ENCODE results near the gene SRBD1.

Gene SRBD1

DNA sequence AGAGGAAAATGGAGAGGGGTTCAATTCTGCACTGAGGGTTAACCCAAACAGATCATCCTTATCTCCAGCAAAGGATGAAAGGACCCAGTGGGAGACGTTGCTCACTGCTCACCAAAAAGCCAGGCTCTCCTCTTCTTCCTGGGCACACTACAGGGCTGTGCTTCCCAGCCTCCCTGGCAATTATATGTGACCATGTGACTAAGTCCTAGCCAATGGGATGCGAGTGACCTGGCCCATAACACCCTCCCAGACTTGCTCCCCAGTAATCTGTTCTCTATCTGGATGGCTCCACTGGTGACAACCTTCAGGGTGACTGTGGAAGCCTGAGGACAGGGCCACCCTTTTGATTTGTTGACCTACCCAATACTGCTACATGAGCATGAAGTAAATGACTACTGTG, 29.5 kb upstream of the SRBD1 start:
- Histone ChIP-seq H3K27ac (ENCODE audit: low read length) (no peak overlapping the region), H3K4me3 (ENCODE audit: low read length) (no peak overlapping the region), H3K79me2 (ENCODE audit: low read length) (no peaks in the 10 kb centered on the region), H3K4me2 (ENCODE audit: low read length) (no peak overlapping the region), H3K36me3 (replicated peaks; ENCODE audit: low read depth, low read length) (no peaks in the 10 kb centered on the region), H3K9ac (ENCODE audit: low read length) (no peak overlapping the region), H3K27me3 (ENCODE audit: low read depth, low read length) (peaks cover 52% of the 10 kb centered on the region), H2AFZ (ENCODE audit: low read depth, low read length) (no peak overlapping the region), H3K4me1 (ENCODE audit: low read length) (peaks cover 9% of the 10 kb centered on the region), H3K9me3 (ENCODE audit: insufficient read depth, low read length) (no peaks in the 10 kb centered on the region), H4K20me1 (ENCODE audit: insufficient read depth, low read length) (no peaks in the 10 kb centered on the region)
- TF ChIP-seq, protein P1, sequence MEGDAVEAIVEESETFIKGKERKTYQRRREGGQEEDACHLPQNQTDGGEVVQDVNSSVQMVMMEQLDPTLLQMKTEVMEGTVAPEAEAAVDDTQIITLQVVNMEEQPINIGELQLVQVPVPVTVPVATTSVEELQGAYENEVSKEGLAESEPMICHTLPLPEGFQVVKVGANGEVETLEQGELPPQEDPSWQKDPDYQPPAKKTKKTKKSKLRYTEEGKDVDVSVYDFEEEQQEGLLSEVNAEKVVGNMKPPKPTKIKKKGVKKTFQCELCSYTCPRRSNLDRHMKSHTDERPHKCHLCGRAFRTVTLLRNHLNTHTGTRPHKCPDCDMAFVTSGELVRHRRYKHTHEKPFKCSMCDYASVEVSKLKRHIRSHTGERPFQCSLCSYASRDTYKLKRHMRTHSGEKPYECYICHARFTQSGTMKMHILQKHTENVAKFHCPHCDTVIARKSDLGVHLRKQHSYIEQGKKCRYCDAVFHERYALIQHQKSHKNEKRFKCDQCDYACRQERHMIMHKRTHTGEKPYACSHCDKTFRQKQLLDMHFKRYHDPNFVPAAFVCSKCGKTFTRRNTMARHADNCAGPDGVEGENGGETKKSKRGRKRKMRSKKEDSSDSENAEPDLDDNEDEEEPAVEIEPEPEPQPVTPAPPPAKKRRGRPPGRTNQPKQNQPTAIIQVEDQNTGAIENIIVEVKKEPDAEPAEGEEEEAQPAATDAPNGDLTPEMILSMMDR (IDR thresholded peaks at IDR 0.05; ENCODE audit: low read depth, low read length), result no peak
- TF ChIP-seq EZH2phosphoT487 (IDR thresholded peaks at IDR 0.05; ENCODE audit: low read depth), result no peak

DNA sequence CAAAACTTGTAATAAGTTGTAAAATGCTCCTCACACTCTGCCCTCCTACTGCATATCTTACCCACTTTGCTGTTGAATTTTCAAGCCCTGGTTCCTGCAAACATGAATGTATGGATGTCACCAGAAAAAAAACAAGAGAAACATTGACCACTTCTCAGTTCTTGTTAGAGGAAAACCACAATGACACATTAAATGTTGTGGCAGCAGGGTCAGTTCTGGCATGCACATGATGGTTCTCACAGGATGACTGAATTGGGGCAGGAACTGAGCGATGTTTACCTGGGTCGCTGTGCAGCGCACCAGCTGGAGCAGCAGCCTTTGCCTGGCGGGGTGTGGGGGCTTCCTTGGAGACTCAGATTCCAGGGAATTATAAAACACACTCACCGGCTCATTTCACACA, 26.4 kb upstream of the SRBD1 start:
- H3K79me2 ChIP-seq (ENCODE audit: low read length), result no peaks in the 10 kb centered on the region
- H3K27ac ChIP-seq (ENCODE audit: low read length), result no peak overlapping the region
- H3K27me3 ChIP-seq (ENCODE audit: low read depth, low read length), result peaks cover 52% of the 10 kb centered on the region
- H3K4me3 ChIP-seq (ENCODE audit: low read length), result no peak overlapping the region
- H3K36me3 ChIP-seq (replicated peaks; ENCODE audit: low read depth, low read length), result no peaks in the 10 kb centered on the region
- H3K9ac ChIP-seq (ENCODE audit: low read length), result no peak overlapping the region
- H4K20me1 ChIP-seq (ENCODE audit: insufficient read depth, low read length), result no peaks in the 10 kb centered on the region
- H3K4me2 ChIP-seq (ENCODE audit: low read length), result no peak overlapping the region
- no peaks in the 10 kb centered on the region for H3K9me3 ChIP-seq (ENCODE audit: insufficient read depth, low read length)
- H2AFZ ChIP-seq (ENCODE audit: low read depth, low read length), result no peak overlapping the region
- TF ChIP-seq, protein P1 (IDR thresholded peaks at IDR 0.05; ENCODE audit: low read depth, low read length), result no peak
- no peak for TF ChIP-seq EZH2phosphoT487 (IDR thresholded peaks at IDR 0.05; ENCODE audit: low read depth)
- peaks cover 9% of the 10 kb centered on the region for H3K4me1 ChIP-seq (ENCODE audit: low read length)

DNA sequence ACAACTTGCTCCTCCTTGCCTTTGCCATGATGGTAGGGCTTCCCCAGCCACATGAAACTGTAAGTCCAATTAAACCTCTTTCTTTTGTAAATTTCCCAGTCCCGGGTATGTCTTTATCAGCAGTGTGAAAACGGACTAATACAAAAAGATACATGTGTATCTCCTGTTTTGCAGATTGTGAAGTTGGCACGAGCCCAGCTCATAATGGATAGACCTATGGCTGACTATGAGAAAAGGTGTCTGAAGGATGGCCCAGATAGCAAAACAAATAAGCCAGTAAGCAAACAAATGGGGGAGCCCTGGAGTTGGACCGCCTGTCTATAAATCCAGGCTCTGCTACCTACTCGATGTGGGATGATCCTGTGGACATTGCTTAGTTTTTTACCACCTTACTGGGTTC, 24.9 kb upstream of the SRBD1 start:
- H4K20me1 ChIP-seq (ENCODE audit: insufficient read depth, low read length), result no peaks in the 10 kb centered on the region
- peaks cover 9% of the 10 kb centered on the region for H3K4me1 ChIP-seq (ENCODE audit: low read length)
- H3K27me3 ChIP-seq (ENCODE audit: low read depth, low read length), result peaks cover 57% of the 10 kb centered on the region
- H3K4me2 ChIP-seq (ENCODE audit: low read length), result no peak overlapping the region
- H2AFZ ChIP-seq (ENCODE audit: low read depth, low read length), result no peak overlapping the region
- H3K9me3 ChIP-seq (ENCODE audit: insufficient read depth, low read length), result no peaks in the 10 kb centered on the region
- H3K27ac ChIP-seq (ENCODE audit: low read length), result no peak overlapping the region
- H3K79me2 ChIP-seq (ENCODE audit: low read length), result no peaks in the 10 kb centered on the region
- H3K36me3 ChIP-seq (replicated peaks; ENCODE audit: low read depth, low read length), result no peaks in the 10 kb centered on the region
- H3K9ac ChIP-seq (ENCODE audit: low read length), result no peak overlapping the region
- TF ChIP-seq EZH2phosphoT487 (IDR thresholded peaks at IDR 0.05; ENCODE audit: low read depth), result no peak
- TF ChIP-seq, protein P1 (IDR thresholded peaks at IDR 0.05; ENCODE audit: low read depth, low read length), result no peak
- H3K4me3 ChIP-seq (ENCODE audit: low read length), result no peak overlapping the region

DNA sequence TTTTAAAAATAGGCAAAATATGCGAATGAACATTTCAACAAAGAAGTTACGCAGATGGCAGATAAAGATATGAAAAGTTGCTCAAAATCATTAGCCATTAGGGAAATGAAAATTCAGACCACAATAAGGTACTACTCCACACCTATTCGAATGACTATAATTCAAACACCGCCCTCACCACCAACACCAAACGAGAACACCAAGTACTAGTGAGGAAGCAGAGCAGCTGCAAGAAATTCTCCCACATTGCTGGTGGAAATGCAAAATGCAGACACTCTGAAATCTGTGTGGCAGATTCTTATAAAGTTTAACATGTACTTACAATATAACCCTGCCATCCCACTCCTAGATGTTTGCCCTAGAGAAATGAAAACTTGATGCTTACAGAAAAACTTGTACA, 23.2 kb upstream of the SRBD1 start:
- Histone ChIP-seq H3K4me3 (ENCODE audit: low read length) (no peak overlapping the region), H3K9me3 (ENCODE audit: insufficient read depth, low read length) (no peaks in the 10 kb centered on the region), H3K9ac (ENCODE audit: low read length) (no peak overlapping the region), H3K4me2 (ENCODE audit: low read length) (no peak overlapping the region), H3K79me2 (ENCODE audit: low read length) (no peaks in the 10 kb centered on the region), H3K36me3 (replicated peaks; ENCODE audit: low read depth, low read length) (no peaks in the 10 kb centered on the region), H3K27ac (ENCODE audit: low read length) (no peak overlapping the region), H3K27me3 (ENCODE audit: low read depth, low read length) (peaks cover 46% of the 10 kb centered on the region), H2AFZ (ENCODE audit: low read depth, low read length) (no peak overlapping the region), H4K20me1 (ENCODE audit: insufficient read depth, low read length) (no peaks in the 10 kb centered on the region), H3K4me1 (ENCODE audit: low read length) (peaks cover 9% of the 10 kb centered on the region)
- TF ChIP-seq EZH2phosphoT487 (IDR thresholded peaks at IDR 0.05; ENCODE audit: low read depth), result no peak
- TF ChIP-seq, protein P1 (IDR thresholded peaks at IDR 0.05; ENCODE audit: low read depth, low read length), result no peak

Measured in OCI-LY3 (cell line).